GM21367 (cell line): ENCODE measurements around the gene CMIP.
"Not testable (repeated sequence)": the region's sequence is repeated elsewhere in the genome, so short reads cannot be mapped to it uniquely, and the experiment has no call there.

Experiments used
- ATAC-seq: cut with Tn5 transposase; IDR thresholded peaks from one replicate; pipeline ENCODE4 v1.9.1; 2021; ENCODE audit not compliant: unreplicated experiment

Gene CMIP

GRCh38 chr16:81730090-81731051, 285.8 kb downstream of the CMIP start:
- peak; percentile 63 for ATAC-seq

GRCh38 chr16:81731649-81732048, 287.0 kb downstream of the CMIP start:
- no peak for ATAC-seq

GRCh38 chr16:81732699-81733098, 288.1 kb downstream of the CMIP start:
- ATAC-seq: no peak

- ATAC-seq: no peak
Observed at GRCh38 chr16:81733295-81733694, 288.7 kb downstream of the CMIP start.

- ATAC-seq: no peak
Observed at GRCh38 chr16:81734632-81735434, 290.2 kb downstream of the CMIP start.

- peak; percentile 43 for ATAC-seq
Observed at GRCh38 chr16:81737885-81738536, 293.4 kb downstream of the CMIP start.

- ATAC-seq: peak; percentile 28
Observed at GRCh38 chr16:81738783-81739496, 294.3 kb downstream of the CMIP start.

- no peak for ATAC-seq
Observed at GRCh38 chr16:81739503-81739902, 294.9 kb downstream of the CMIP start.

GRCh38 chr16:81740169-81740568, 295.6 kb downstream of the CMIP start:
- peak; percentile 65 for ATAC-seq

- ATAC-seq: not testable (repeated sequence)
Observed at GRCh38 chr16:81741430-81741770, 296.8 kb downstream of the CMIP start.

GRCh38 chr16:81744385-81744784, 299.8 kb downstream of the CMIP start:
- ATAC-seq: no peak

- no peak for ATAC-seq
Observed at GRCh38 chr16:81744911-81745310, 300.3 kb downstream of the CMIP start.

GRCh38 chr16:81745704-81746558, 301.3 kb downstream of the CMIP start:
- ATAC-seq: no peak

- ATAC-seq: no peak
Observed at GRCh38 chr16:81746566-81746965, 302.0 kb downstream of the CMIP start.

GRCh38 chr16:81748476-81749198, 304.0 kb downstream of the CMIP start:
- no peak for ATAC-seq

GRCh38 chr16:81752225-81752875, 307.7 kb downstream of the CMIP start:
- peak; percentile 78 for ATAC-seq

GRCh38 chr16:81752876-81753227, 308.2 kb downstream of the CMIP start:
- ATAC-seq: no peak

GRCh38 chr16:81754858-81755257, 310.2 kb downstream of the CMIP start:
- ATAC-seq: no peak
